ENCODE results near the gene THEMIS.

DNA sequence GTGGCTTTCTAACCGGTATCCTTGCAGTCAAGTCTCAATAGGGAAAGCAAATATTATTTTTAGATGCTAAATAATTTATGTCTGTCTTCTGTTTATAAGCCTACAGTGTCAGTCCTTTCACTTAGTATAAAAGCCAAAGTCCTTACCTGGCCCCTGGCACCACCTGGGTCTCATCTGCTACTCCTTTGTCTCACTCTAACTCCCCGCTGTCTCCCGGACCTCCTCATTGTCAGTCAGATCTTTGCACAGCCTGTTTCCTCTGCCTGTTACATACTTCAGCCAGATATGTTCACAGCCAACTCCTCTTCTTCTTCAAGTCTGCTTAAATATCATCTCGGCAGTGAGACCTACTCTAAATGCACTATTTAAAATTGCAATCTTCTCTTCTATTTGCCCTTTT lies 84.2 kb downstream of the THEMIS start:
- no peak for TF ChIP-seq EP300 (conservative IDR thresholded peaks at IDR 0.05; ENCODE audit: poor library complexity, severe bottlenecking)
- TF ChIP-seq POLR2AphosphoS5 (IDR thresholded peaks at IDR 0.05): no peak
- TF ChIP-seq, protein P1, sequence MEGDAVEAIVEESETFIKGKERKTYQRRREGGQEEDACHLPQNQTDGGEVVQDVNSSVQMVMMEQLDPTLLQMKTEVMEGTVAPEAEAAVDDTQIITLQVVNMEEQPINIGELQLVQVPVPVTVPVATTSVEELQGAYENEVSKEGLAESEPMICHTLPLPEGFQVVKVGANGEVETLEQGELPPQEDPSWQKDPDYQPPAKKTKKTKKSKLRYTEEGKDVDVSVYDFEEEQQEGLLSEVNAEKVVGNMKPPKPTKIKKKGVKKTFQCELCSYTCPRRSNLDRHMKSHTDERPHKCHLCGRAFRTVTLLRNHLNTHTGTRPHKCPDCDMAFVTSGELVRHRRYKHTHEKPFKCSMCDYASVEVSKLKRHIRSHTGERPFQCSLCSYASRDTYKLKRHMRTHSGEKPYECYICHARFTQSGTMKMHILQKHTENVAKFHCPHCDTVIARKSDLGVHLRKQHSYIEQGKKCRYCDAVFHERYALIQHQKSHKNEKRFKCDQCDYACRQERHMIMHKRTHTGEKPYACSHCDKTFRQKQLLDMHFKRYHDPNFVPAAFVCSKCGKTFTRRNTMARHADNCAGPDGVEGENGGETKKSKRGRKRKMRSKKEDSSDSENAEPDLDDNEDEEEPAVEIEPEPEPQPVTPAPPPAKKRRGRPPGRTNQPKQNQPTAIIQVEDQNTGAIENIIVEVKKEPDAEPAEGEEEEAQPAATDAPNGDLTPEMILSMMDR (IDR thresholded peaks at IDR 0.05; ENCODE audit: poor library complexity, severe bottlenecking): no peak
- no peak for TF ChIP-seq RAD21 (conservative IDR thresholded peaks at IDR 0.05)
- TF ChIP-seq EZH2 (IDR thresholded peaks at IDR 0.05; ENCODE audit: borderline replicate concordance, insufficient read depth, low read length, poor library complexity, severe bottlenecking): no peak
- TF ChIP-seq, protein P2, sequence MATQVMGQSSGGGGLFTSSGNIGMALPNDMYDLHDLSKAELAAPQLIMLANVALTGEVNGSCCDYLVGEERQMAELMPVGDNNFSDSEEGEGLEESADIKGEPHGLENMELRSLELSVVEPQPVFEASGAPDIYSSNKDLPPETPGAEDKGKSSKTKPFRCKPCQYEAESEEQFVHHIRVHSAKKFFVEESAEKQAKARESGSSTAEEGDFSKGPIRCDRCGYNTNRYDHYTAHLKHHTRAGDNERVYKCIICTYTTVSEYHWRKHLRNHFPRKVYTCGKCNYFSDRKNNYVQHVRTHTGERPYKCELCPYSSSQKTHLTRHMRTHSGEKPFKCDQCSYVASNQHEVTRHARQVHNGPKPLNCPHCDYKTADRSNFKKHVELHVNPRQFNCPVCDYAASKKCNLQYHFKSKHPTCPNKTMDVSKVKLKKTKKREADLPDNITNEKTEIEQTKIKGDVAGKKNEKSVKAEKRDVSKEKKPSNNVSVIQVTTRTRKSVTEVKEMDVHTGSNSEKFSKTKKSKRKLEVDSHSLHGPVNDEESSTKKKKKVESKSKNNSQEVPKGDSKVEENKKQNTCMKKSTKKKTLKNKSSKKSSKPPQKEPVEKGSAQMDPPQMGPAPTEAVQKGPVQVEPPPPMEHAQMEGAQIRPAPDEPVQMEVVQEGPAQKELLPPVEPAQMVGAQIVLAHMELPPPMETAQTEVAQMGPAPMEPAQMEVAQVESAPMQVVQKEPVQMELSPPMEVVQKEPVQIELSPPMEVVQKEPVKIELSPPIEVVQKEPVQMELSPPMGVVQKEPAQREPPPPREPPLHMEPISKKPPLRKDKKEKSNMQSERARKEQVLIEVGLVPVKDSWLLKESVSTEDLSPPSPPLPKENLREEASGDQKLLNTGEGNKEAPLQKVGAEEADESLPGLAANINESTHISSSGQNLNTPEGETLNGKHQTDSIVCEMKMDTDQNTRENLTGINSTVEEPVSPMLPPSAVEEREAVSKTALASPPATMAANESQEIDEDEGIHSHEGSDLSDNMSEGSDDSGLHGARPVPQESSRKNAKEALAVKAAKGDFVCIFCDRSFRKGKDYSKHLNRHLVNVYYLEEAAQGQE (IDR thresholded peaks at IDR 0.05; ENCODE audit: borderline replicate concordance): no peak
- no peak for TF ChIP-seq TAF1 (IDR thresholded peaks at IDR 0.05; ENCODE audit: low read depth)

Measured in neural cell (in vitro differentiated cells).